Jurkat, Clone E6-1 (cell line): Measurements from ENCODE around the gene ABHD1. TPM values are rescaled to one million over a fixed set of nuclear protein-coding genes. Genes with fewer than 3 reads are reported as not detected.
"Not testable (repeated sequence)": the region's sequence is repeated elsewhere in the genome, so short reads cannot be mapped to it uniquely, and the experiment has no call there.

ENCODE experiments used
- DNase-seq: peaks from one replicate; pipeline ENCODE4 v3.0.0-alpha.2; 2011; ENCODE audit warnings: low read depth, low spot score
- H3K4me3 ChIP-seq: 2 replicates; pipeline ENCODE4 v1.5.1; 2011; ENCODE audit warnings: mild to moderate bottlenecking, low read length, control low read depth, moderate library complexity
- polyA plus RNA-seq: library from polyadenylated mRNA; unstranded; fragments of >200 nt; gene quantifications from one replicate; pipeline ENCODE4 v1.2.1, GENCODE V29; 2012; ENCODE audit warnings: missing spikeins; ENCODE audit not compliant: insufficient read length, insufficient read depth

ABHD1 gene
- polyA plus RNA-seq: 3.9 TPM

- DNase-seq: no peak
- H3K4me3 ChIP-seq: peak within 1 kb of the TSS; percentile 52
These were observed at the start of gene ABHD1 for GRCh38 chr2:27123302-27124150. Gene ABHD1, plus strand, starts transcription at chr2:27123815. Its CDS starts 134 bp downstream, at chr2:27123949.

DNA sequence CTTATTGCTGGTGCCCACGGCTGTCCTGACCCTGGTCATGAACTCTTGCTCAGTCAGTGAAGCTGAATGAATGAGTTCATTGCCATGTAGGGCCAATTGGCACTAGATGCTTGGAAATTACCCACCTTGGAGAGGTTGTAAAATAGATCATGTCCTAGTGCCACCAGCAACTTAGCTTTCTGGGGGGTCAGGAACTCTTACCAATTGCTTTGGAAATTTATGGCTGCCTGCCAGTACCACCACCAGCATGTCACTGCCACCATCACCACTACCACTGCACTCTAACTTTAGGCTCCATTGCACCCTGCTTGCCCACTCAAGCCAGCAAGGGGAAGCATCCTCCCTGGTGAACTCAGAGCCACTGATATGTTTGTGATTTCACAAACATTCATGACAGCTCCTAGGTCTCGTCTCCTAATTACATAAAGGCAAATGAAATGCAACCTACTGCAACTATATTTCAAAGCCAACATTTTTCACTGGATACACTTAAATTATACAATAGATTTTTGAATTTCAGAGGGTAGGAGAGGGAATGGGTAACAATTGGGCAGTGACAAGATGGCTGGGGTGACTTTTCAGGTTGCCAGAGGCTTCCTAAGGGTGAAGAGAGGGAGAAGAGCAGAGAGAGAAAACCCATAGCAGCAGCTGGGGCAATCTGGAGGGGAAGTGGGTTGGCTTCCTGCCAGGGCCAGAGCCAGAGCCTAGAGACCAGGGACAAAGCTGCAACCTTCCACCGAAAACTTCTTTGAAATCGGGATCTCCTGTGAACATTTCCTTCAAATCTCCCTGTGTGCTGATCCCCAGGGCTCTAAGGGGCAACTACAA lies 48.7 kb upstream of the ABHD1 start:
- peak; percentile 85 for DNase-seq
- H3K4me3 ChIP-seq: peak overlapping the region; percentile 2; the same call in 1 of the 2 replicates

- DNase-seq, H3K4me3 ChIP-seq: not testable (repeated sequence)
These were observed 48.1 kb upstream of the ABHD1 start for GRCh38 chr2:27075566-27075871.

DNA sequence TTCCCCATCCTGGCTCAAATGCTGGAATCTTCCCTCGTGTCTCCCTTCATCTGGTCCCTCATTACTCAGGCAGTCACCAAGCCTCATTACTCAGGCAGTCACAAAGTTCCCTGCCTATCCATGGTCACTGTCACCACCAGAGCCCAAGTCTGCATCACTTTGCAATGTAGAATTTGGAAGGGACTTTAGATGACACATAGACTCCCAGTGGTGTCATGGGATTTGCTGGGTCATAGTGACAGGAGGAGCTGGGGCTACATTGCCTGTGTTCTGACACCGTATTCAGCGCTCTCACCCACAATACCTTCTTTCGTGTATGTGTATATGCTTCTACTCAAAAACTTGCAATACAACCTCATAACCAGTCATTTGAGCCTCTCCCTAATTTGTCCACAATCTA lies 47.3 kb upstream of the ABHD1 start:
- DNase-seq: no peak
- no peak overlapping the region for H3K4me3 ChIP-seq

DNA sequence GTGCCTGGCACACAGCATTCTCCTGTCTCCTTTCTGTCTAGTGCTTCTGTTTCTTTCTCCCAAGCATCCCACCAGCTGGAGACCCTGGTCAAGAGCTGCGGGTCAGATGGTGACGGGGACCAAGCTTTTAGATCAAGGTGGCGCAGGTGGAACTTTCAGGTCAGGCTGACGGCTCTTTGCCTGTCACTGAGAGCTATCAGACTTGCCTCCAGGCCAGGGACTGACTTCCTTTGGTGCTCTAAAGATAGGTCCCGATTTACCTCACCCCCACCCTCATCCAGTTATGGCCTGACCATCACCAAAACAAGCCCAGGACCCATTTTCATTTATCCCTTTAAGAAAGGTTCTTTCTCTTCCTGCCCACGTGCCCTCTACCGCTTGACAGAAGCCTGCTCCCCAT lies 46.4 kb upstream of the ABHD1 start:
- H3K4me3 ChIP-seq: no peak overlapping the region
- DNase-seq: no peak

- no peak for DNase-seq
- H3K4me3 ChIP-seq: no peak within 1 kb of the TSS
These were observed 45.1 kb upstream of the ABHD1 start, which contains the start of gene EMILIN1 for GRCh38 chr2:27078267-27079194. Gene EMILIN1, plus strand, starts transcription at chr2:27078615. Its CDS starts 451 bp downstream, at chr2:27079066.

DNA sequence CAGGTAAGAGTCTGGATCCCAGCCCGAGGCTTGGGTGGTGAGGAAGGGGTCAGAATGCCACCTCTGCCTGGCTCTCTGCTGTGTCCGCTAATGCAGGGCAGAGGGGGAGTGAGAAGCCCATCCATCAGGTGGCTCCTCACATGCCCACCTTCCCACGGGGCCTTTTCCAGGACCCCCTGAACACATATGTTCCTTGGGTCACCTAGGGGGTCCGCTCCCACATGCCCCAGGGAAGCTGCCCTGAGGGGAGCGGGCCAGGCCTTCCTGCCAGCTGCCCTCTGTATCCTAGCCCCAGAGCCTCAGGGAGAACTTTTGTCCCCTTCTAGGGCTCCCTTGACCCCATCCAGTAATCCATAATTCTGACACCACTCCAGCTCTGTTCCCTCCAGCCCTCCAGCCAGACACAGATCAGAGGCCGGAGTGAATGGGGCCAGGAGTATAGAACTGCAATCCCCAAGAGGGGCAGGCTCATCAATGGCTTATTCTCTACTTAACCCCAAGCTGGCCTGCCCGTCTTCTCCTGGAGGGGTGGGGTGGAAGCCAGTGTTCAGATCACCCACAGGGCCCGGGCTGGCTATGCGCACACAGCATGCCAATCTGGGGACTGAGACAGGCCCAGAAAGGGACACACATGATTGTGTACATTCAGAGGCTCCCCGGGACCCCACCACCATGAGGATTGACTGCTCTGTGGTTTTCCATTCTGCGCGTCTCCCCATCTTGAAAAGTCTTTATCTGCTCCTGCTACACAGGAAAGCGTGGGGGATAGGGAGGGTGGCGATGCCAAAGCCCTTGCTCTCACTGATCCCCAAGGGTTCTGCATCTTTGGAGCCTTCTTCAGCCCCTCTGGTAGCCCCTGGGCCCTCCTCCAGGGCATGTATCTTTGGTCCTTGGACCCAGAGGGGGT lies 44.1 kb upstream of the ABHD1 start:
- DNase-seq: no peak
- no peak overlapping the region for H3K4me3 ChIP-seq

DNA sequence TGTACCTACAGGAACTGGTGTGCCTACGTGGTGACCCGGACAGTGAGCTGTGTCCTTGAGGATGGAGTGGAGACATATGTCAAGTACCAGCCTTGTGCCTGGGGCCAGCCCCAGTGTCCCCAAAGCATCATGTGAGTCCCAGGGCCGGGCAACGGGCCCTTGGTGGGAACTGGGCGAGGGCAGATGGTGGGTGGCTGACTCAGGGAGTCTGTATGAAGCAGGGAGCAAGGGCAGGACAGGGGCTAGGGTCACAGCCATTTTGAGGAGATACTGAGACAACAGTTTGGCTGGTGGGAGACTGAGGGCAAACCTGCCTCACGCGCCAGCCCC lies 43.5 kb upstream of the ABHD1 start:
- DNase-seq: no peak

DNA sequence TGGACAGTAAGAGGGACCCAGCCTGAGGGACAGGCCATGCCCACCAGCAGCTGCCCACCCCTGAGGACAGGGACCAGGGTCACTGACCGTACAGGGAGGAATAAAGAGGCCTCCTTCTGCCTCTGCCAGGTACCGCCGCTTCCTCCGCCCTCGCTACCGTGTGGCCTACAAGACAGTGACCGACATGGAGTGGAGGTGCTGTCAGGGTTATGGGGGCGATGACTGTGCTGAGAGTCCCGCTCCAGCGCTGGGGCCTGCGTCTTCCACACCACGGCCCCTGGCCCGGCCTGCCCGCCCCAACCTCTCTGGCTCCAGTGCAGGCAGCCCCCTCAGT lies 43.0 kb upstream of the ABHD1 start:
- no peak overlapping the region for H3K4me3 ChIP-seq
- no peak for DNase-seq

More for the DNA sequence above, 43.5 kb upstream of the ABHD1 start:
- H3K4me3 ChIP-seq: no peak overlapping the region

- peak overlapping the region; percentile 47 for H3K4me3 ChIP-seq
These were observed 41.4 kb upstream of the ABHD1 start for GRCh38 chr2:27081984-27082772.

GRCh38 chr2:27082773-27083409 lies 40.7 kb upstream of the ABHD1 start:
- DNase-seq: no peak
- H3K4me3 ChIP-seq: no peak overlapping the region

More at GRCh38 chr2:27081984-27082772, 41.4 kb upstream of the ABHD1 start:
- no peak for DNase-seq

DNA sequence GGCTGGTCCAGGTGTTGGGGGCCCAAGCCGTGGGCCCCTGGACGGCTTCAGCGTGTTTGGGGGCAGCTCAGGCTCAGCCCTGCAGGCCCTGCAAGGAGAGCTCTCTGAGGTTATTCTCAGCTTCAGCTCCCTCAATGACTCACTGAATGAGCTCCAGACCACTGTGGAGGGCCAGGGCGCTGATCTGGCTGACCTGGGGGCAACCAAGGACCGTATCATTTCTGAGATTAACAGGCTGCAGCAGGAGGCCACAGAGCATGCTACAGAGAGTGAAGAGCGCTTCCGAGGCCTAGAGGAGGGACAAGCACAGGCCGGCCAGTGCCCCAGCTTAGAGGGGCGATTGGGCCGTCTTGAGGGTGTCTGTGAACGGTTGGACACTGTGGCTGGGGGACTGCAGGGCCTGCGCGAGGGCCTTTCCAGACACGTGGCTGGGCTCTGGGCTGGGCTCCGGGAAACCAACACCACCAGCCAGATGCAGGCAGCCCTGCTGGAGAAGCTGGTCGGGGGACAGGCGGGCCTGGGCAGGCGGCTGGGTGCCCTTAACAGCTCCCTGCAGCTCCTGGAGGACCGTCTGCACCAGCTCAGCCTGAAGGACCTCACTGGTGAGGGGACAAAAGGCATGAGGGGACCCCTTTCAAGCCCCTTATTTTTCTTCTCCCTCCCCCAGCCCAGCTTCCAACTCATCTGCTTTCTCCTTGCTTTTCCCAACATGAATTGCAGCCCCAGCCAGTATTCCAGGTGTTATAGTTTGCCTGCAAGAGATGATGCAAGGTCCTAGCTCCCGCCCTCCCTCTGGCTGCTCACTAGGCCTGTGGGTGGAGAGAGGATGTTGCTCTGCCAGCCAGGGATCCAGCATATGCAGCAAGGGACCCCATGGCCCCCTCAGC lies 40.0 kb upstream of the ABHD1 start:
- no peak for DNase-seq
- H3K4me3 ChIP-seq: no peak overlapping the region

- no peak for DNase-seq
- no peak overlapping the region for H3K4me3 ChIP-seq
These were observed 39.1 kb upstream of the ABHD1 start for GRCh38 chr2:27084297-27085061.

GRCh38 chr2:27085062-27085672 lies 38.4 kb upstream of the ABHD1 start:
- DNase-seq: no peak
- H3K4me3 ChIP-seq: no peak overlapping the region

GRCh38 chr2:27085673-27086089 lies 37.9 kb upstream of the ABHD1 start:
- H3K4me3 ChIP-seq: no peak overlapping the region; the same call in 1 of the 2 replicates
- no peak for DNase-seq
